ENCODE data around the gene DHRS12.

The DHRS12 gene

GRCh38 chr13:51828730-51829567 is 25.0 kb upstream of the DHRS12 start:
- in situ Hi-C loops (cut with HindIII; ENCODE audit: low sequenced_read_pairs) = loop anchor here (5.0 kb wide), 1 partner anchor 43 kb away; no protein-coding TSS in a partner anchor

- in situ Hi-C loops (cut with HindIII; ENCODE audit: low sequenced_read_pairs) = loop anchor here (5.0 kb wide), 1 partner anchor 45 kb away; no protein-coding TSS in a partner anchor
Measured at GRCh38 chr13:51827254-51827653, 23.3 kb upstream of the DHRS12 start.

GRCh38 chr13:51826606-51827005 is 22.6 kb upstream of the DHRS12 start:
- in situ Hi-C loops (cut with HindIII; ENCODE audit: low sequenced_read_pairs) = loop anchor here (5.0 kb wide), 1 partner anchor 46 kb away; no protein-coding TSS in a partner anchor

- in situ Hi-C loops (cut with HindIII; ENCODE audit: low sequenced_read_pairs) = loop anchor here (5.0 kb wide), 1 partner anchor 47 kb away; no protein-coding TSS in a partner anchor
Measured at GRCh38 chr13:51825681-51826254, 21.8 kb upstream of the DHRS12 start.

GRCh38 chr13:51825165-51825592 is 21.2 kb upstream of the DHRS12 start:
- in situ Hi-C loops (cut with HindIII; ENCODE audit: low sequenced_read_pairs) = loop anchor here (5.0 kb wide), 1 partner anchor 47 kb away; no protein-coding TSS in a partner anchor

- in situ Hi-C loops (cut with HindIII; ENCODE audit: low sequenced_read_pairs) = loop anchor here (5.0 kb wide), 1 partner anchor 48 kb away; no protein-coding TSS in a partner anchor
Measured at GRCh38 chr13:51824712-51825111, 20.7 kb upstream of the DHRS12 start.

- in situ Hi-C loops (cut with HindIII; ENCODE audit: low sequenced_read_pairs) = no loop called here
Measured at GRCh38 chr13:51823863-51824262, 19.9 kb upstream of the DHRS12 start.

- in situ Hi-C loops (cut with HindIII; ENCODE audit: low sequenced_read_pairs) = no loop called here
Measured at GRCh38 chr13:51823359-51823758, 19.4 kb upstream of the DHRS12 start.

- in situ Hi-C loops (cut with HindIII; ENCODE audit: low sequenced_read_pairs) = no loop called here
Measured at GRCh38 chr13:51822106-51822815, 18.3 kb upstream of the DHRS12 start.

GRCh38 chr13:51821606-51822005 is 17.6 kb upstream of the DHRS12 start:
- in situ Hi-C loops (cut with HindIII; ENCODE audit: low sequenced_read_pairs) = no loop called here

- in situ Hi-C loops (cut with HindIII; ENCODE audit: low sequenced_read_pairs) = no loop called here
Measured at GRCh38 chr13:51820016-51820597, 16.1 kb upstream of the DHRS12 start.

- in situ Hi-C loops (cut with HindIII; ENCODE audit: low sequenced_read_pairs) = no loop called here
Measured at GRCh38 chr13:51819544-51819943, 15.6 kb upstream of the DHRS12 start.

- in situ Hi-C loops (cut with HindIII; ENCODE audit: low sequenced_read_pairs) = no loop called here
Measured at GRCh38 chr13:51818781-51819511, 15.0 kb upstream of the DHRS12 start.

GRCh38 chr13:51818276-51818675 is 14.3 kb upstream of the DHRS12 start:
- in situ Hi-C loops (cut with HindIII; ENCODE audit: low sequenced_read_pairs) = no loop called here

- in situ Hi-C loops (cut with HindIII; ENCODE audit: low sequenced_read_pairs) = no loop called here
Measured at GRCh38 chr13:51817717-51818116, 13.8 kb upstream of the DHRS12 start.

- in situ Hi-C loops (cut with HindIII; ENCODE audit: low sequenced_read_pairs) = no loop called here
Measured at GRCh38 chr13:51816604-51817249, 12.8 kb upstream of the DHRS12 start.

- in situ Hi-C loops (cut with HindIII; ENCODE audit: low sequenced_read_pairs) = no loop called here
Measured at GRCh38 chr13:51815848-51816247, 11.9 kb upstream of the DHRS12 start.

GRCh38 chr13:51814825-51815650 is 11.1 kb upstream of the DHRS12 start:
- in situ Hi-C loops (cut with HindIII; ENCODE audit: low sequenced_read_pairs) = no loop called here

GRCh38 chr13:51814071-51814470 is 10.1 kb upstream of the DHRS12 start:
- in situ Hi-C loops (cut with HindIII; ENCODE audit: low sequenced_read_pairs) = no loop called here

Data from endothelial cell of hepatic sinusoid (primary cell).